AG04449 (cell line): Measurements from ENCODE around the gene DNAJB6.

Experiments
- CTCF ChIA-PET: fragments of 350-600 bp; formaldehyde crosslinking; extraction: SDS; loops from one replicate; lab custom pipeline; 2021; ENCODE audit warnings: antibody characterized with exemption; lab: Yijun Ruan, JAX
- POLR2A ChIA-PET: fragments of 400-600, 350-600 bp; formaldehyde crosslinking; extraction: SDS; loops from one replicate; lab custom pipeline; 2020; ENCODE audit warnings: antibody characterized with exemption, inconsistent platforms; lab: Yijun Ruan, JAX
- DNase-seq: peaks from one replicate; pipeline ENCODE4 v3.0.0-alpha.2; 2010; ENCODE audit warnings: low read depth, low spot score
- H3K4me3 ChIP-seq: 2 replicates; pipeline ENCODE4 v1.5.1; 2011; ENCODE audit warnings: low read depth, mild to moderate bottlenecking, control low read depth, low read length
- TF ChIP-seq, protein P1 (sequence below): IDR thresholded peaks from one replicate; pipeline ENCODE4 v1.5.1; 2011; ENCODE audit warnings: mild to moderate bottlenecking, moderate library complexity, low read length, control low read depth, inconsistent platforms; ENCODE audit not compliant: insufficient read depth; ENCODE audit errors: missing control alignments

The DNAJB6 gene

DNA sequence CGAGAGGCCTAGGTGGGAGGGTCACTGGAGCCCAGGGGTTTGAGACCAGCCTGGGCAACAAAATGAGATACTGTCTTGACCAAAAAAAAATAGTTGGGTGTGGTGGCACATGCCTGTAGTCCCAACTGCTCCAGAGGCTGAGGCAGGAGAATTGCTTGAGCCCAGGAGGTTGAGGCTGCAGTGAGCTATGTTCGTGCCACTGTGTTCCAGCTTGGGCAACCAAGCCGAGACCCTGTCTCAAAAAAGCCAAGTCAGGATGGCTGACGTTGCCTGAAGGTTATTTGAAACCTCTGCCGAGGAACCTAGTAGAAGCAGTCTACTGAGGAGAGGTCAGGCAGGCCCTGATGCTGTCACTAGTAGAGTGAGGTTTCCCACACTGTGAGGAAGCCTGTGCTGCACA is 22.8 kb downstream of the DNAJB6 start:
- ChIA-PET CTCF (no interaction called here), POLR2A (no interaction called here)
- H3K4me3 ChIP-seq: no peak overlapping the region
- TF ChIP-seq, protein P1, sequence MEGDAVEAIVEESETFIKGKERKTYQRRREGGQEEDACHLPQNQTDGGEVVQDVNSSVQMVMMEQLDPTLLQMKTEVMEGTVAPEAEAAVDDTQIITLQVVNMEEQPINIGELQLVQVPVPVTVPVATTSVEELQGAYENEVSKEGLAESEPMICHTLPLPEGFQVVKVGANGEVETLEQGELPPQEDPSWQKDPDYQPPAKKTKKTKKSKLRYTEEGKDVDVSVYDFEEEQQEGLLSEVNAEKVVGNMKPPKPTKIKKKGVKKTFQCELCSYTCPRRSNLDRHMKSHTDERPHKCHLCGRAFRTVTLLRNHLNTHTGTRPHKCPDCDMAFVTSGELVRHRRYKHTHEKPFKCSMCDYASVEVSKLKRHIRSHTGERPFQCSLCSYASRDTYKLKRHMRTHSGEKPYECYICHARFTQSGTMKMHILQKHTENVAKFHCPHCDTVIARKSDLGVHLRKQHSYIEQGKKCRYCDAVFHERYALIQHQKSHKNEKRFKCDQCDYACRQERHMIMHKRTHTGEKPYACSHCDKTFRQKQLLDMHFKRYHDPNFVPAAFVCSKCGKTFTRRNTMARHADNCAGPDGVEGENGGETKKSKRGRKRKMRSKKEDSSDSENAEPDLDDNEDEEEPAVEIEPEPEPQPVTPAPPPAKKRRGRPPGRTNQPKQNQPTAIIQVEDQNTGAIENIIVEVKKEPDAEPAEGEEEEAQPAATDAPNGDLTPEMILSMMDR: no peak
- no peak for DNase-seq

DNA sequence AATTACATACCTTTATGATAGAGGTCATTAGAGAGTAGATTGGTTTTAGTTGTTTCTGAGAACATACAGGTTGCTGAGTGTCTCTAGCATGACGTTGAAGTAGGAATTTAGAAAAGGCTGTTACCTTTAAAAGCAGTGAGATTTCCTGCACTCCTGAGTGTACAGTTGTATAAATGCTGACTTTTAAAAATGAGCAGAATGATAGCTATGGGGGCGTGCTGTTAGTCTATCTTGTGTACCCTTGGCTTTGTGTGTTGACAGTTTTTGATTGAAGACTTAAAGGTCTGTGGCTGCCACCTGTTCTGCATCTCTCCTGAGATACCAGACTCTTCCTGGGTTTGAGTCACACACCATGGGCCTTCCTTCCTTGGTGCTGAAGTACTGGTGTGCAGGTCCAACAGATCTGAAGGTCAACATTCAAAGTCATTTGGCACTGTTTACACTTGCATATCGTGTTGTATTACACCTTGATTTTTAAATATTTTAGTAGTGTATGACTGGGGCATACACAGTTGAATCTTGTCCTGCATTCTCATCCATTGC is 23.8 kb downstream of the DNAJB6 start:
- ChIA-PET CTCF (interaction anchor here (1.8 kb wide), 1 partner anchor 27 kb away, joined by 4 read pairs; no protein-coding TSS in a partner anchor), POLR2A (no interaction called here)
- no peak for DNase-seq
- TF ChIP-seq, protein P1: no peak
- H3K4me3 ChIP-seq: no peak overlapping the region

DNA sequence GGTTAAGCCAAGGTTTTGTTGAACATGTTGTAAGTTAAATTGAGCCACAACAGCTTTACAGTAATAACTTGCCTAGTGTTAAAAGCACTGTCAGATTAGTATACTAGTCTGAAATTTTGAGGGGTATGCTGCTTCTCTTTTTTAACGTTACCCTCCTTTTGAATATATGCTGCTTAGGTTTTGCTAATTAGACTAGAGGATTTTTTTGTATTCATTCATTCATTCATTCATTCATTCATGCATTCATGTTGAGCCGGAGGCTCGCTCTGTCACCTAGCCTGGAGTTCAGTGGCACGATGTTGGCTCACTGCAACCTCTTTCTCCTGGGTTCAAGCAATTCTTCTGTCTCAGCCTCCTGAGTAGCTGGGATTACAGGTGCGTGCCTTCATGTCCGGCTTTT is 24.7 kb downstream of the DNAJB6 start:
- H3K4me3 ChIP-seq: no peak overlapping the region
- TF ChIP-seq, protein P1: no peak
- DNase-seq: no peak
- POLR2A ChIA-PET: interaction anchor here (0.6 kb wide), 1 partner anchor 15 kb away, joined by 8 read pairs; no protein-coding TSS in a partner anchor
- CTCF ChIA-PET: interaction anchor here (0.8 to 1.8 kb wide), 2 partner anchors 26 to 88 kb away, joined by 3 to 4 read pairs; no protein-coding TSS in a partner anchor

DNA sequence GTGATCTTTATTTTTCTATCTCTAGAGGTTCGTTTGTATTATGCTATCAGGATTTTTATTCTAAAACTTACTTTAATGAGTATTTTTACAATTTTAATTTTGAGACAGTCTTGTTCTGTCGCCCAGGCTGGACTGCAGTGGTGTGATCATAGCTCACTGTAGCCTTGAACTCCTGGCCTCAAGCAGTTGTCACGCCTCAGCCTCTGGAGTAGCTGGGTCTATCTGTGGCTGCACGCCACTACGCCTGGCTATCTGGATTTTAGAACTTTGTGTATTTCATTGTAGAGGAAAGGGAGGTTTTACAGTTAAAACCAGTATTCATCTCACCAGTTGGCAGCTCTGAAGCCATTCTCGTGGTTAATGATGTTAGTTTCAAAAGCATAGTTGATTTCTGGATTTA is 25.9 kb downstream of the DNAJB6 start:
- H3K4me3 ChIP-seq: no peak overlapping the region
- TF ChIP-seq, protein P1: no peak
- ChIA-PET POLR2A (no interaction called here), CTCF (interaction anchor here (1.3 to 1.8 kb wide), 2 partner anchors 13 to 24 kb away, joined by 3 to 4 read pairs; no protein-coding TSS in a partner anchor)
- DNase-seq: no peak

DNA sequence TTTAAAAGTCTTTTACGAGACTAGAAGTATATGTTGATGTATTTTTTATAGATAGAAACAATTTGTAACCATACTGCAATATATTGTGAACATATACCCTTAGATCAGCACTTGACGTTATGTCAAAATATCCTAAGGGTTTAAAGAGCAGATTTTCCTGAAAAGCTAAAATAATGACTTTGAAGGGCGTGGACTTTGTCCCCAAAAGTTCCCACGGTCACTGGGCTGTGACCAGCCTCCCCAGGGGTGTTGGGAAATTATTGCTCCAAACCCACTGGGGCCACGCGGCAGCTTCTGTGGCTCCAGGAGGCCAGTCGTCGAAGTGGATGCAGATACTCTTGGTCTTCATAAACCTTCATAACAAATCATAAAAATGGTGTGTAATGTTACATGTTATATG is 29.9 kb downstream of the DNAJB6 start:
- TF ChIP-seq, protein P1: no peak
- H3K4me3 ChIP-seq: no peak overlapping the region
- DNase-seq: no peak
- CTCF ChIA-PET: interaction anchor here (1.4 to 2.5 kb wide), 2 partner anchors 15 to 20 kb away, joined by 4 to 9 read pairs; no protein-coding TSS in a partner anchor
- POLR2A ChIA-PET: no interaction called here

DNA sequence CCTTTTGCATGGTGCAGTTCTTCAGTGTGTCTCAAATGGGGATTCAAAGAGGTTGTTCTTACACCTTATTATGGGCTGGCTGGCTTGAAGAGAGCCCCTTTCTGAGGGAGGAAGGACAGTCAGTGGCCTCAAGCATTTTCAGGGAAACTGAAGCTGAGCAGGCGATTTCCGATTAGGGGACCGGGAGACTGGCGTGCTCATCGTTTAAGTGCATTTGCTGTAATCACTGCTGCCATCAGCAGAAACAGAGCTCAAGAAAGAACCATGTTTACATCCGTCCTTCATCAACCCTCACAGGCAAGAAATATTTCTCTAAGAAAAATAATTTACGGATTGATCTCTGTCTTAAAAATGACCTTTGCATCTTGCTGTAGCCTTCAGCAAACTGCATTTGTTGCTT is 32.2 kb downstream of the DNAJB6 start:
- no peak overlapping the region for H3K4me3 ChIP-seq
- POLR2A ChIA-PET: no interaction called here
- DNase-seq: no peak
- TF ChIP-seq, protein P1: no peak
- CTCF ChIA-PET: interaction anchor here (0.8 to 1.6 kb wide), 4 partner anchors 10 to 23 kb away, joined by 3 to 5 read pairs (median 4); no protein-coding TSS in a partner anchor
